Lower leg skin (tissue), 3 donors: ENCODE results near the gene TNFRSF1B.

Experiments used
- POLR2A ChIP-seq, 2 donors: fragments of 450-650 bp; IDR thresholded peaks; one replicate each; pipeline ENCODE4 v1.6.1; 2016 to 2017; ENCODE audit warnings: antibody characterized with exemption in 2 of 2, mild to moderate bottlenecking in 1 of 2, moderate library complexity in 1 of 2
- TF ChIP-seq, protein P1 (sequence below), 3 donors: fragments of 450-650 bp; IDR thresholded peaks; one replicate each; pipeline ENCODE4 v1.5.1; 2016; ENCODE audit warnings: antibody characterized with exemption in 3 of 3, mild to moderate bottlenecking in 3 of 3, moderate library complexity in 2 of 3

GRCh38 chr1:12170263-12170671, 3.5 kb downstream of the TNFRSF1B start:
- TF ChIP-seq, protein P1, sequence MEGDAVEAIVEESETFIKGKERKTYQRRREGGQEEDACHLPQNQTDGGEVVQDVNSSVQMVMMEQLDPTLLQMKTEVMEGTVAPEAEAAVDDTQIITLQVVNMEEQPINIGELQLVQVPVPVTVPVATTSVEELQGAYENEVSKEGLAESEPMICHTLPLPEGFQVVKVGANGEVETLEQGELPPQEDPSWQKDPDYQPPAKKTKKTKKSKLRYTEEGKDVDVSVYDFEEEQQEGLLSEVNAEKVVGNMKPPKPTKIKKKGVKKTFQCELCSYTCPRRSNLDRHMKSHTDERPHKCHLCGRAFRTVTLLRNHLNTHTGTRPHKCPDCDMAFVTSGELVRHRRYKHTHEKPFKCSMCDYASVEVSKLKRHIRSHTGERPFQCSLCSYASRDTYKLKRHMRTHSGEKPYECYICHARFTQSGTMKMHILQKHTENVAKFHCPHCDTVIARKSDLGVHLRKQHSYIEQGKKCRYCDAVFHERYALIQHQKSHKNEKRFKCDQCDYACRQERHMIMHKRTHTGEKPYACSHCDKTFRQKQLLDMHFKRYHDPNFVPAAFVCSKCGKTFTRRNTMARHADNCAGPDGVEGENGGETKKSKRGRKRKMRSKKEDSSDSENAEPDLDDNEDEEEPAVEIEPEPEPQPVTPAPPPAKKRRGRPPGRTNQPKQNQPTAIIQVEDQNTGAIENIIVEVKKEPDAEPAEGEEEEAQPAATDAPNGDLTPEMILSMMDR (IDR thresholded peaks at IDR 0.05), result no peak
- no peak for TF ChIP-seq POLR2A (IDR thresholded peaks at IDR 0.05)
